SH-SY5Y (cell line): ENCODE measurements around the gene AFF1.

Experiments used
- GATA2 ChIP-seq: IDR thresholded peaks from 2 replicates; pipeline ENCODE4 v1.6.1; 2011; ENCODE audit warnings: mild to moderate bottlenecking, low read depth, low read length
- GATA3 ChIP-seq: IDR thresholded peaks from 2 replicates; pipeline ENCODE4 v1.6.1; 2011; ENCODE audit warnings: low read depth, mild to moderate bottlenecking, low read length, moderate library complexity

DNA sequence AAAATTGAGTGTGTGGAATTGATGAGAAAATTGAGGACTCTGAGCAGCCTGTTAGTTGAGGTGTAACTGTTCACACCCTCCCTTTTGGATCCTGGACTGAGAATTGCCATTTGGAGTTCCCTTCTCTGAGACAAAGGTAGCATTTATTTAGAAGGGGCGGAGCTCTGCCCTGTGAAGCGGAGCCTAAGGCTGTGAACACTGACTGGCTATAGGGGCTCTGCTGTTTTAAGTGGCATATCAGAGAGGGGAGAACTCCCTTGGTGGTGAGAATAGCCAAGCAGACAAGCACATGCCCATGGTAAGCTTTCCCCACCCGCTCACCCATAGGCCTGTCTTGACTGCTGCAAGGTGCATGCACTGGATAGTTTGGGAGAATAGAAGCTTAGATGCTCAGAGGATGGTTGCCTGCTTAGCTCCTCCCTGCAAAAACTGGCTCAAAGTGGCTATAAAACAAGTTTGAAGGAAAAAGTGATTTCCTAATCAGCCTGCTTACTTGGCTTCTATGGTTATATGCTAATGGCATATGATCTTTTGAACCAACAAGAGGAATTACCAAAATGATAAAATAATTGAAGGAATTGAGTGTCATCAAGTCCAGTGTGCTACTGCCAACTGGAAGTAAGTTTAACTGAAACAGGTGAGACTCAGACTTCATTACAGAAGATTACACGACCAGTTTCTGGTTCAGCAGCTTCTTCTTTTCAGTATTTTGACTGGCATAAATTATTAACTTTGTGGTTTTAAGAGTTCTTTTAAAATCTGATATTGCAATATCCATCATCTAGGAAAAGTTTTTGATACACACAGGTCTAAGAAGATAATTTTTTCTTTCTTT, 108.4 kb downstream of the AFF1 start:
- no peak for TF ChIP-seq GATA2
- TF ChIP-seq GATA3: no peak
